OCI-LY7 (cell line): ENCODE measurements around the gene UQCRQ.

Experiments
- EZH2phosphoT487 ChIP-seq: fragments of 200-600 bp; sonication (generic); IDR thresholded peaks from 2 replicates; pipeline ENCODE4 v1.6.1; 2018; ENCODE audit warnings: low read depth, borderline replicate concordance, mild to moderate bottlenecking, mixed run types, antibody characterized with exemption, low read length, moderate library complexity, mixed read lengths
- TF ChIP-seq, protein P1 (sequence below): fragments of 200-600 bp; sonication (generic); conservative IDR thresholded peaks from 2 replicates; pipeline ENCODE4 v1.5.1; 2014; ENCODE audit warnings: mild to moderate bottlenecking, antibody characterized with exemption, low read length, moderate library complexity, mixed read lengths

- TF ChIP-seq, protein P1, sequence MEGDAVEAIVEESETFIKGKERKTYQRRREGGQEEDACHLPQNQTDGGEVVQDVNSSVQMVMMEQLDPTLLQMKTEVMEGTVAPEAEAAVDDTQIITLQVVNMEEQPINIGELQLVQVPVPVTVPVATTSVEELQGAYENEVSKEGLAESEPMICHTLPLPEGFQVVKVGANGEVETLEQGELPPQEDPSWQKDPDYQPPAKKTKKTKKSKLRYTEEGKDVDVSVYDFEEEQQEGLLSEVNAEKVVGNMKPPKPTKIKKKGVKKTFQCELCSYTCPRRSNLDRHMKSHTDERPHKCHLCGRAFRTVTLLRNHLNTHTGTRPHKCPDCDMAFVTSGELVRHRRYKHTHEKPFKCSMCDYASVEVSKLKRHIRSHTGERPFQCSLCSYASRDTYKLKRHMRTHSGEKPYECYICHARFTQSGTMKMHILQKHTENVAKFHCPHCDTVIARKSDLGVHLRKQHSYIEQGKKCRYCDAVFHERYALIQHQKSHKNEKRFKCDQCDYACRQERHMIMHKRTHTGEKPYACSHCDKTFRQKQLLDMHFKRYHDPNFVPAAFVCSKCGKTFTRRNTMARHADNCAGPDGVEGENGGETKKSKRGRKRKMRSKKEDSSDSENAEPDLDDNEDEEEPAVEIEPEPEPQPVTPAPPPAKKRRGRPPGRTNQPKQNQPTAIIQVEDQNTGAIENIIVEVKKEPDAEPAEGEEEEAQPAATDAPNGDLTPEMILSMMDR: no peak
- TF ChIP-seq EZH2phosphoT487: no peak
Measured at GRCh38 chr5:132870801-132871200, 4.4 kb downstream of the UQCRQ start.
